Measurements from ENCODE around the gene KHDC4. TPM values are rescaled to one million over a fixed set of nuclear protein-coding genes. Genes with fewer than 3 reads are reported as not detected.

Gene KHDC4
- total RNA-seq, 3 donors from 2014 or later (not counting 1 experiment from before 2014, with no cell fraction given), result 61.9 to 101 (median 85.9) TPM

DNA sequence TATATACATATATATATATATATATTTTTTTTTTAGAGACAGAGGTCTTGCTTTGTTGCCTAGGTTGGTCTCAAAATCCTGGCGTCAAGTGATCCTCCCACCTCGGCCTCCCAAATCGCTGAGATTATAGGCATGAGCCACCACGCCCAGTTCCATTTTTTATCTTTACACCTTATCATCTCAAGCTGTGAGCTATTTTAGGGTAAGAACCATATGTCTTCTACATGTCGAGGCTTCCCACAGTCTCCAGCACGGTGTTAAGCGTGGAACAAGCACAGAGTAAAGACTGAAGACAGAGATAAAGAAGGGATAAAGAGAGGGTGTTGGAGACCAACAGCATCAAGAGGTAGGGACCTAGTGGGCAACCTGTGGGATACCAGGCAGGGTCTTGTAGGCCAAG is 30.0 kb upstream of the KHDC4 start:
- no peak for ATAC-seq

DNA sequence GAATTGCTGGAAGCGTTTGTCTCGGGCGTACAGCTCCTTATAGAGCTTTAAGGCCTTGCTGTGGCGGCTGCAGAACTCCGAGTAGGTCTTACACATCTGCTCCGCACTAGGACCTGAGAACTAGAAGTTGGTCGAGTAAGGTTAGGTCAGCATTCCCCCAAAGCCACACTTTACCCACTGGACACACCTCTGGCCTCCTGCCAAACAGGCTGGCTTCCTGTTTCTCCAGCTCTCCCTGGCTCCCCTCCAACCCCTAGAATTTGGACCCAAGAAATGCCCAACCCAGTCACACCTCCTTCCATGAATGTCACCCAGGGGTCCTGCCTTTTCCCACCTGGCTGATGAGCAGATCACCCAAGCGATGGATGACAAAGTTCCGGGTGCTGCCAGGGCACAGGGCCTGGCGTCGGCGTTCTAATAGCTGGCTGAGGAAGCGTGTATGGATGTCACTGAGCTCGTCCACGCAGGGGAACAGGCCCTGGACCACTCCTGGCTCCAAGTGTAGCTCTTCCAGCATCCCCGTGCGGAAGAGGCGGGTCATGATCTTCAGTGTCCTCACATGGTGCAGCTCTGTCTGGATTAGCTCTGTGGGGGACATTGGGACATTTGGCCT is 28.5 kb upstream of the KHDC4 start:
- H3K4me3 ChIP-seq (ENCODE audit: low read length), result no peak overlapping the region

More for the DNA sequence above, 30.0 kb upstream of the KHDC4 start:
- H3K36me3 Mint-ChIP-seq, result no peaks in the 10 kb centered on the region
- Histone ChIP-seq H3K4me3 (ENCODE audit: low read length) (no peak overlapping the region), H3K27ac (ENCODE audit: low read length) (no peak overlapping the region), H3K9me3 (ENCODE audit: control insufficient read depth, insufficient read depth, low read length) (no peaks in the 10 kb centered on the region), H3K36me3 (ENCODE audit: control insufficient read depth, insufficient read depth, low read length) (peaks cover 92% of the 10 kb centered on the region), H3K4me1 (ENCODE audit: control insufficient read depth, insufficient read depth, low read length) (peaks cover 68% of the 10 kb centered on the region), H3K27me3 (ENCODE audit: control insufficient read depth, insufficient read depth, low read length) (no peaks in the 10 kb centered on the region)
- H3K4me3 Mint-ChIP-seq, result no peak overlapping the region
- no peak for DNase-seq
- intact Hi-C loops (cut with micrococcal nuclease), result no loop called here
- H3K27ac Mint-ChIP-seq, result peak overlapping the region; percentile 89 to 90
- 88% methylated on average over 7 of the region's 7 CpGs for WGBS (ENCODE audit: insufficient coverage)
- H3K9me3 Mint-ChIP-seq, result no peaks in the 10 kb centered on the region
- H3K4me1 Mint-ChIP-seq, result peaks cover 38 to 59% of the 10 kb centered on the region in 2 donors
- no peaks in the 10 kb centered on the region for H3K27me3 Mint-ChIP-seq (ENCODE audit: low read depth in 2 of 2)
- TF ChIP-seq, protein P1, sequence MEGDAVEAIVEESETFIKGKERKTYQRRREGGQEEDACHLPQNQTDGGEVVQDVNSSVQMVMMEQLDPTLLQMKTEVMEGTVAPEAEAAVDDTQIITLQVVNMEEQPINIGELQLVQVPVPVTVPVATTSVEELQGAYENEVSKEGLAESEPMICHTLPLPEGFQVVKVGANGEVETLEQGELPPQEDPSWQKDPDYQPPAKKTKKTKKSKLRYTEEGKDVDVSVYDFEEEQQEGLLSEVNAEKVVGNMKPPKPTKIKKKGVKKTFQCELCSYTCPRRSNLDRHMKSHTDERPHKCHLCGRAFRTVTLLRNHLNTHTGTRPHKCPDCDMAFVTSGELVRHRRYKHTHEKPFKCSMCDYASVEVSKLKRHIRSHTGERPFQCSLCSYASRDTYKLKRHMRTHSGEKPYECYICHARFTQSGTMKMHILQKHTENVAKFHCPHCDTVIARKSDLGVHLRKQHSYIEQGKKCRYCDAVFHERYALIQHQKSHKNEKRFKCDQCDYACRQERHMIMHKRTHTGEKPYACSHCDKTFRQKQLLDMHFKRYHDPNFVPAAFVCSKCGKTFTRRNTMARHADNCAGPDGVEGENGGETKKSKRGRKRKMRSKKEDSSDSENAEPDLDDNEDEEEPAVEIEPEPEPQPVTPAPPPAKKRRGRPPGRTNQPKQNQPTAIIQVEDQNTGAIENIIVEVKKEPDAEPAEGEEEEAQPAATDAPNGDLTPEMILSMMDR (IDR thresholded peaks at IDR 0.05), result no peak

DNA sequence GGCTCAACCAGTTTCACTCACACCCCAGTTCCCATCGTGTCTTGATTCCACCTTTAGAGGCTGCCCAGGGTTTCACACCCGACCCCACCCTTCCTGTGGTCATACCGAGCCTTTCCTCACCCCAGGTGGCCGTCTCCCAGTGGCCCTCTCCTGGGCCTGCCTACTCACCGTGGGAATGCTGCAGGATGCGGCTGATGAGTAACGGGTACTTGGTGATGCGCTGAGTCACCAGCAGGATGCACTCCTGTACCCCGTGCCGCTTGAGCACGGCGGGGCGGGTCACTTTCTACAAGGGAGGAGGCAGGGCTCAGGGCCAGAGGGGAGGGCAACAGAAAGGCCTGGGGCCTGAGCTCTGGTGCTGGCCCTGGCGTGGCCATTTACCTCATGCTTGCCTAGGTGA is 27.7 kb upstream of the KHDC4 start:
- TF ChIP-seq, protein P1 (IDR thresholded peaks at IDR 0.05), result peak; percentile 30
- peaks cover 16 to 37% of the 10 kb centered on the region in 2 donors for H3K4me1 Mint-ChIP-seq

More for the DNA sequence above, 28.5 kb upstream of the KHDC4 start:
- H3K9me3 ChIP-seq (ENCODE audit: control insufficient read depth, insufficient read depth, low read length), result no peaks in the 10 kb centered on the region
- intact Hi-C loops (cut with micrococcal nuclease), result loop anchor here (1.0 kb wide), 1 partner anchor 27 kb away; no protein-coding TSS in a partner anchor
- H3K4me1 Mint-ChIP-seq, result peaks cover 24 to 44% of the 10 kb centered on the region in 2 donors
- no peaks in the 10 kb centered on the region for H3K36me3 Mint-ChIP-seq
- H3K36me3 ChIP-seq (ENCODE audit: control insufficient read depth, insufficient read depth, low read length), result peaks cover 92% of the 10 kb centered on the region
- no peak for DNase-seq
- H3K27me3 Mint-ChIP-seq (ENCODE audit: low read depth in 2 of 2), result no peaks in the 10 kb centered on the region
- H3K4me1 ChIP-seq (ENCODE audit: control insufficient read depth, insufficient read depth, low read length), result peaks cover 53% of the 10 kb centered on the region
- no peak overlapping the region for H3K4me3 Mint-ChIP-seq
- H3K9me3 Mint-ChIP-seq, result no peaks in the 10 kb centered on the region
- ATAC-seq, result no peak
- TF ChIP-seq, protein P1 (IDR thresholded peaks at IDR 0.05), result no peak
- peak overlapping the region; percentile 14 to 88 for H3K27ac Mint-ChIP-seq
- no peak overlapping the region for H3K27ac ChIP-seq (ENCODE audit: low read length)
- H3K27me3 ChIP-seq (ENCODE audit: control insufficient read depth, insufficient read depth, low read length), result no peaks in the 10 kb centered on the region
- 93% methylated on average over 18 of the region's 18 CpGs for WGBS (ENCODE audit: insufficient coverage)

More for the DNA sequence above, 27.7 kb upstream of the KHDC4 start:
- Mint-ChIP-seq H3K4me3 (no peak overlapping the region), H3K36me3 (no peaks in the 10 kb centered on the region), H3K9me3 (no peaks in the 10 kb centered on the region), H3K27me3 (ENCODE audit: low read depth in 2 of 2) (no peaks in the 10 kb centered on the region), H3K27ac (peak overlapping the region; percentile 83 to 88)
- intact Hi-C loops (cut with micrococcal nuclease), result loop anchor here (1.0 kb wide), 1 partner anchor 27 kb away; no protein-coding TSS in a partner anchor
- Histone ChIP-seq H3K27me3 (ENCODE audit: control insufficient read depth, insufficient read depth, low read length) (no peaks in the 10 kb centered on the region), H3K27ac (ENCODE audit: low read length) (peak overlapping the region; percentile 13), H3K9me3 (ENCODE audit: control insufficient read depth, insufficient read depth, low read length) (no peaks in the 10 kb centered on the region), H3K4me1 (ENCODE audit: control insufficient read depth, insufficient read depth, low read length) (peaks cover 45% of the 10 kb centered on the region), H3K4me3 (ENCODE audit: low read length) (no peak overlapping the region), H3K36me3 (ENCODE audit: control insufficient read depth, insufficient read depth, low read length) (peaks cover 92% of the 10 kb centered on the region)
- peak; percentile 76 to 86 (median 83) for ATAC-seq
- peak; percentile 39 to 47 for DNase-seq
- 39% methylated on average over 14 of the region's 14 CpGs for WGBS (ENCODE audit: insufficient coverage)
